GM19452 (cell line): ENCODE measurements around the gene RAB3A.
"Not testable (repeated sequence)": the region's sequence is repeated elsewhere in the genome, so short reads cannot be mapped to it uniquely, and the experiment has no call there.

Experiments
- ATAC-seq: cut with Tn5 transposase; IDR thresholded peaks from one replicate; pipeline ENCODE4 v1.9.1; 2021; ENCODE audit not compliant: unreplicated experiment

Gene RAB3A

GRCh38 chr19:18171605-18172327, 32.1 kb downstream of the RAB3A start:
- no peak for ATAC-seq

GRCh38 chr19:18170714-18171255, 33.1 kb downstream of the RAB3A start:
- ATAC-seq, result no peak

GRCh38 chr19:18168673-18169381, 35.0 kb downstream of the RAB3A start:
- ATAC-seq, result no peak

GRCh38 chr19:18167975-18168645, 35.7 kb downstream of the RAB3A start:
- ATAC-seq, result no peak

DNA sequence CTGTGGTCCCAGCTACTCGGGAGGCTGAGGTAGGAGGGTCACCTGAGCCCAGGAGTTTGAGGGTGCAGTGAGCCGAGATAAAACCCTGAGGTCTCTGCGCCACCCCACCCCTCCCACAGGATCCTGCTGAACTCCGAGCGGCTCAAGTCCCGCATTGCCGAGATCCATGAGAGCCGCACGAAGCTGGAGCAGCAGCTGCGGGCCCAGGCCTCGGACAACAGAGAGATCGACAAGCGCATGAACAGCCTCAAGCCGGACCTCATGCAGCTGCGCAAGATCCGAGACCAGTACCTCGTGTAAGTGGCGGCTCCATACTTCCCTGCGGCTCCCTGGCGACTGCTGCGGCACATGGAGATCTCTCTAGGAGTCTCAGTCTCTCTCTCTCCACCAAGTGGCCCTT, 36.8 kb downstream of the RAB3A start:
- ATAC-seq, result no peak

DNA sequence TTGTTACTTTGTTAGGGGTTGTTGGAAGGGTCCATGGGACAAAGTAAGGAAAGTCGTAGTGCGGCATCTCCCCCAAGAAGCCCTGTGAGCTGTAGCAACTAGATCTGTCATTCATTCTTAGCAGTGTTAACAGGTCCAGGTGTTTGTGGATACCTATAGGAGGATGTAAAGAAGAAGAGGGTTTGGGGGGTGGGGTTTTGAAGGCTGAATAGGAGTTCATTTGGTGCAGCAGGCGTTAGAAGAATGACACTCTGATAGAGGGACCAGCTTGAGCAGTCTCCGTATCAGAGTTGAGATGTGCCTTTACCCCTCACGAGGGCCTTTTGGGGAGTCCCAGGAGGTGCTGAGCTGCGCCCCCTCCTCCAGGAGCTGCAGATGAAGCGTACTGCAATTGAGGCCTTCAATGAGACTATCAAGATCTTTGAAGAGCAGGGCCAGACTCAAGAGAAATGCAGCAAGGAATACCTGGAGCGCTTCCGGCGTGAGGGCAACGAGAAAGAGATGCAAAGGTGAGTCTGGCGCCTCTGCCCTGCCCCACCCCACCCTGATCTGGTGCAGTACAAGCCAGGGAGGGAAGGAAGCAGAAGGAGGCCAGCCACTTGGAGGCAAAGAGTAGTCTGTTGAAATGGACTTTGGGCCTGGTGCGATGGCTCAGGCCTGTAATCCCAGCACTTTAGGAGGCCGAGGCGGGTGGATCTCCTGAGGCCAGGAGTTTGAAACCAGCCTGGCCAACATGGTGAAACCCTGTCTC, 37.9 kb downstream of the RAB3A start:
- no peak for ATAC-seq

DNA sequence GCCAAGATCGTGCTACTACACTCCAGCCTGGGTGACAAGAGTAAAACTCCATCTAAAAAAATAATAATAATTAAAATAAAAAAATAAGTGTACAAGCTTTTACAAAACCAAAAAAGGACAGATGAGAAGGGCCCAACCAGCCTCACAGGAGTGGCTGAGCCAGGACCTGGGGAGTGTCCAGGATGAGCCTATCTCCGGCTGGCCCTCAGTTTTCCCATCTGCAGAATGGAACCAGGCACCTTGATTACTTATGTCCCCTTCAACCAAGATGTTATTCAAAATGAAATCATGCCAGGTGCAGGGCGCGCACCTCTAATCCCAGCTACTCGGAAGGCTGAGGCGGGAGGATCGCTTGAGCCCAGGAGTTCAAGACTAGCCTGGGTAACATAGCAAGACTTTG, 39.8 kb downstream of the RAB3A start:
- no peak for ATAC-seq

DNA sequence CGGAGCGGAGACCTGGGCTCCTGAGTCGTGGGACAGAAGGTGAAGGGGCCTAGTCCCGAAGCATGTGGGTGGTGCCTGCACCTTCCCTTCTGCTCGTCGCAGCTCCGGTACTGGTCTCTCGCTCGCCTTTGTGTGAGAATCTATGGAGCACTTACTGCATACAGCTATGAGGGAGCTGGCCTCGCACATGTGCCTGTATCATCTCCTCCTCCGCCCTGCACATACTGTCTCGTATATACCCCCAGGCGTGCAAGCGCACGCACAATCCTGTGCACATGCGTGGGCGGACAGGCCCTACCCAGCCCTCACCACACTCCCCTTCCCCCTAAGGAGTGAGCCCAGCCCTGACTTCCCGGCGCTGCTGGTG, 42.2 kb downstream of the RAB3A start:
- no peak for ATAC-seq

- ATAC-seq, result peak; percentile 62
These were observed 42.7 kb downstream of the RAB3A start for GRCh38 chr19:18160971-18161635.

DNA sequence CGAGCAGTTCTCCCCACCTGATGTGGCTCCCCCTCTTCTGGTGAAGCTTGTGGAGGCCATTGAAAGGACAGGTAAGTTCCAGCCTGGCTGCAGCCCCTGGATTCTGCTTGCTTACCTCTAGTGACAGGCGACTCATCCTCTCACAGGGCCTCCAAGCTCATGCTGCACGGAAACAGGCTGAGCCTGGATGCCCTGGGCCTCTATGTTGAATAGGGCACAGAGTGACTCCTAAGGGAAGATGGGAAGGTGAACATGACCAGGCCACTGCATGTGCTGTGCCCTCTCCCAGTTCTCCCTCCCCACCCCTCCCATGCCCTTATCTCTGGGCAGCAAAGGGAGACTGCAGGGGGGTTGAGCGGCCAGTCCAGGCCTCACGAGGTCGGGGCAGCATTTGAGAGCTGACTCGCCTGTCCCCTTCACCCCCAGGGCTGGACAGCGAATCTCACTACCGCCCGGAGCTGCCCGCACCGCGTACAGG, 43.3 kb downstream of the RAB3A start:
- no peak for ATAC-seq

DNA sequence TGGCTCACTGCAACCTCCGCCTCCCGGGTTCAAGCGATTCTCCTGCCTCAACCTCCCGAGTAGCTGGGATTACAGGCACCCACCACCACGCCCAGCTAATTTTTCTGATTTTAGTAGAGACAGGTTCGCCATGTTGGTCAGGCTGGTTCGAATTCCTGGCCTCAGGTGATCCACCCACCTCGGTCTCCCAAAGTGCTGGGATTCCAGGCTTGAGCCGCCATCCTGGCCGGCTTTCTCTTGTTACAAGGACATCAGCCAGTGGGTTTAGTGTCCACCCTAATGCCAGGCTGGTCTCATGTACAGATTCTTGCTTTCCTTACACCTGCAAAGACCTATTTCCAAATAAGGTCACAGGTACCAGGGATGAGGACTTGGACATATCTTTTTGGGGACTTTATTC, 44.0 kb downstream of the RAB3A start:
- no peak for ATAC-seq

DNA sequence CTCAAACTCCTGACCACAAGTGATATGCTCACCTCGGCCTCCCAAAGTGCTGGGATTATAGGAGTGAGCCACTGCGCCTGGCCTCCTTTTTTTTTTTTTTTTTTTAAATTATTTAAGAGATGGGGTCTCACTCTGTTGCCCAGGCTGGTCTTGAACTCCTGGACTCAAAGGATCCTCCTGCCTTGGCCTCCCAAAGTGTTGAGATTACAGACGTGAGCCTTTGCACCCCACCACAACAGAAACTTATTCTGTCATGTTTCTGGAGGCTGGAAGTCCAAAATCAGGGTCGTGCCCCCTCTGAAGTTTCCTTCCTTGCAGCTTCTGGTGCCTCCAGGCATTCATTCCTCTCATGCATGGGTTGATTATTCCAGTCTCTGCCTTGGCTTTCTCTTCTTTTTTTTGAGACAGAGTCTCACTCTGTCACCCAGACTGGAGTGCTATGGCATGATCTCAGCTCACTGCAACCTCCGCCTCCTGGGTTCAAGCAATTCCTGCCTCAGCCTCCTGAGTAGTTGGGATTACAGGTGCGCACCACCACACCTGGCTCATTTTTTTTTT, 44.7 kb downstream of the RAB3A start:
- not testable (repeated sequence) for ATAC-seq

- no peak for ATAC-seq
These were observed 45.4 kb downstream of the RAB3A start for GRCh38 chr19:18158467-18158866.

GRCh38 chr19:18157465-18158063, 46.3 kb downstream of the RAB3A start:
- ATAC-seq, result no peak

DNA sequence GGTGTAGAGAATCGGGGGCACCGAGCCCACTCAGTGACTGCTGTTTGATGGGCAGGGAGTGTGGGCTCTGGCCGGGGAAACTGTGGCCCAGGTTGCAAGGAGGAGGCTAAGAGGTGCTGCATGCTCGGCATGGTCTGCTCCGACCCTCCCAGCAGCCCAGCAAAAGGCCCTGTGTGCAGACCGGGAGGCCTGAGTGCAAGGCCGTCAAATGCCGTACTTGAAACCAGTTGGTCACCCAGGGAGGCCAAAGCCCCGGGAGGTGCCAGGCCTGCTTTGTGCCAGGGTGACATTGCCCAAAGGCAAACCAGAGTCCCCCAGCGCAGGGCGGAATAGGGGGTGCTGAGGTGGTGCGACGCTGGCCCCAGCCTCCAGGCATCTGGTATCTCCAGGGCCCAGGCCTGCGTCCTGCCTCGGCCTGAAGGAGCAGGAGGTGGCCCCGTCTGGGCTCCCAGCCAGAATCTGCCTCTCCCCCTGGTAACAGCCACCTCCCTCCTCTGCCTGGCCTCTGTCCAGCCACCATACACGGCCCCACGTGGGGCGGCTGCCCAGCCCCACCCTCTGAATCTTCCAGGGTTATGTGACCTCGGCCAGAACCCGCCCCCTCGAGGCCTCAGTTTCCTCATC, 46.9 kb downstream of the RAB3A start:
- ATAC-seq, result no peak

GRCh38 chr19:18156268-18156667, 47.6 kb downstream of the RAB3A start:
- ATAC-seq, result no peak

DNA sequence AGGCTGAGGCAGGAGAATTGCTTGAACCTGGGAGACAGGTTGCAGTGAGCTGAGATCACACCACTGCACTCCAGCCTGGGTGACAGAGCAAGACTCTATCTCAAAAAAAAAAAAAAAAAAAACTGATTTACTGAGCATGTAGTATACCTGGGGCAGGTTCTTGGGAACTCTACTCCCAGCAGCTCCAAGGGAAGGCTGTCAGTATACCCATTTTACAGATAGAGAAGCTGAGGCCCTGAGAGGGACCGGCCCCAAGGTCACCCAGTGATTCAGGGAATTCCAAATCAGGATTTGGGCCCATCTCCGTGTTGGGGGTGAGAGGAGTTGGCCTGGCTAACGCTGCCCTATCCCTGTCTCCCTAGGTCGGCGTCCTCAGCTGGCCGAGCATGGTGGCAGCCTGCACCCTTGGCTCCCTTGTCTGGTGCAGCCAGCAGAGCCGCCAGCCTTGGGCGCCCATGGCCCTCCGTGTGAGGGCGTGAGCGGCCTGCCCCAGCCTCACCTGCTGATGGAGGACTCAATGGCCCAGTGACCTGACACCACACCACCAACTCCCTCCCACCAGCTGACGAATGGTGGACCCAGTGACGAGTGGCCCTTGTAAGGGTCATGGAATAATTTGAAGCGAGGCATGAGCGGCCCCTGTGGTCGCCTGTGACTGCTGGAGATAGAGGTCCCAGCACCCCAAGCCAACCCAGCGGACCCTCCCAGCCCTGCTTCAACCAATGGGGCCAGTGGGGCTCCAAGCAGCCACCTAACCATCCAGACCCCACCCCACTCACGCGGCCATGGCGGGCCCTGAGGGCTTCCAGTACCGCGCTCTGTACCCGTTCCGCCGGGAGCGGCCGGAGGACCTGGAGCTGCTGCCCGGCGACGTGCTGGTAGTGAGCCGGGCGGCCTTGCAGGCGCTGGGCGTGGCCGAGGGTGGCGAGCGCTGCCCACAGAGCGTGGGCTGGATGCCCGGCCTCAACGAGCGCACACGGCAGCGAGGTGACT, 48.5 kb downstream of the RAB3A start:
- ATAC-seq, result no peak

DNA sequence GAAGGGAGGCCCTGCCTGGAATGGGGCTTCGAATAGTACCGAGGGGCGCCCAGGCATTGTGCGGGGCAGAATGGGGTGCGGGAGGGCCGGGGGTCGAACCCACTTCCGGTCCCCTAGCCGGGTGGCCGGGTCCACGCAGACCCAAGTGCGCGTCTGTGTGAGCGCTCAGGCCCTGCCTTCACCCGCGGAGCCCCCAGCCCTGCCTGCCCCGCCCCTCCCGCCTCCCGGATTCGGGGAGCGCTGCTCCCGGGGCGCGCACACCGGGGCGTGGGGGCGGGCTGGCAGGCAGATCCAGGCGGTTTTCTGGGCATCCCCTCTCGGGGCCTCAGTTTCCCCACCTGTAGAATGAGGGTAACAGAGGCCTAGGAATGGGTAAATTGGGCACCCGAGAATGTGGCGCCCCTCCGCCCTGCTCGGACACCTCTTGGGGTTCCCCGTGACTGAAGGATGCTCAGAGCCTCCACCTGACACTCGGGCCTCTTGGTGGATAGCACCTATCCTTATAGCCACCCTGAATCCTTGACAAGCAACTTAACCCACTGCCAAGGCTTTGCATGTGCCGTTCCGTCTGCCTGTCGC, 50.2 kb downstream of the RAB3A start:
- ATAC-seq, result no peak
